GM12872 (cell line): ENCODE measurements around the gene RSRC2.

Experiments used
- TF ChIP-seq, protein P1 (sequence below): IDR thresholded peaks from 3 replicates; pipeline ENCODE4 v1.5.1; 2011; ENCODE audit warnings: low read depth, mild to moderate bottlenecking, low read length, moderate library complexity; ENCODE audit not compliant: insufficient read depth

The RSRC2 gene

GRCh38 chr12:122516544-122517361 lies 10.0 kb downstream of the RSRC2 start:
- TF ChIP-seq, protein P1, sequence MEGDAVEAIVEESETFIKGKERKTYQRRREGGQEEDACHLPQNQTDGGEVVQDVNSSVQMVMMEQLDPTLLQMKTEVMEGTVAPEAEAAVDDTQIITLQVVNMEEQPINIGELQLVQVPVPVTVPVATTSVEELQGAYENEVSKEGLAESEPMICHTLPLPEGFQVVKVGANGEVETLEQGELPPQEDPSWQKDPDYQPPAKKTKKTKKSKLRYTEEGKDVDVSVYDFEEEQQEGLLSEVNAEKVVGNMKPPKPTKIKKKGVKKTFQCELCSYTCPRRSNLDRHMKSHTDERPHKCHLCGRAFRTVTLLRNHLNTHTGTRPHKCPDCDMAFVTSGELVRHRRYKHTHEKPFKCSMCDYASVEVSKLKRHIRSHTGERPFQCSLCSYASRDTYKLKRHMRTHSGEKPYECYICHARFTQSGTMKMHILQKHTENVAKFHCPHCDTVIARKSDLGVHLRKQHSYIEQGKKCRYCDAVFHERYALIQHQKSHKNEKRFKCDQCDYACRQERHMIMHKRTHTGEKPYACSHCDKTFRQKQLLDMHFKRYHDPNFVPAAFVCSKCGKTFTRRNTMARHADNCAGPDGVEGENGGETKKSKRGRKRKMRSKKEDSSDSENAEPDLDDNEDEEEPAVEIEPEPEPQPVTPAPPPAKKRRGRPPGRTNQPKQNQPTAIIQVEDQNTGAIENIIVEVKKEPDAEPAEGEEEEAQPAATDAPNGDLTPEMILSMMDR = no peak

DNA sequence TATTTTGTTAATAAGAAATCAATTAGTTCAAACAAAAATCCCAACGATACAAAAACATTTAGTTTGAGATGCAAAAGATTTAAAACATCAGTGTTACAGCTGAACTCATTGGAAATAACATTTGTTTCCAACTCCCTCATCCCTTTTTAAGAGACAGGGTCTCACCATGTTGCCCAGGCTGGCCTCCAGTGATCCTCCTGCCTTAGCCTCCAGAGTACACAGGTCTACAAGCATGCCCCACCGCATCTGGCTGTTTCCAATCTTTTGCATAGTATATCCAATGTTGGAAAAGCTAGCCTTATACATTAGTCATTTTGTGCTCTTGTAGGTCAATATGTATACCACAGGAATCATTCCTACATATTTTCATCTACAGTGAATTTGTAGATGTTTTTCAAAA lies 11.5 kb downstream of the RSRC2 start:
- TF ChIP-seq, protein P1 = no peak

GRCh38 chr12:122513660-122514059 lies 13.1 kb downstream of the RSRC2 start:
- TF ChIP-seq, protein P1 = no peak

DNA sequence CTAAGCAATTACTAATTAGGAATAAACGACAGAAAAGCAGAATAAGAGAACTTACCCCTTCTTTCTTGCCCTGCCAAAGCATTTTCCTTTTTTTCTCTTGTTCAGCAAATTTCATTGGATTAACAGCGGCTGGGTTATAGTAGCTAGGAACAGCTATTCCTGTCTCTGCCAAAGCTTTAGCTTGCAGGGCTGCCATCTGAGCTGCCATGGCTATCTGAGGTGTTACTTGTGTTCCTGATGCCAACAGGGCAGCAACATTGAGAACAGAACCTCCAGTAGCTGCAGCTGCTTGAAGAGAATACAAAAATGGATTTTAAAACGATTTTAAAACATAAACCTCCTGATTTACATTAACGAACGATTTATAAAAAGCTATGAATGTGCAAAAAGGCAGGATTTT lies 18.6 kb downstream of the RSRC2 start:
- TF ChIP-seq, protein P1 = no peak

DNA sequence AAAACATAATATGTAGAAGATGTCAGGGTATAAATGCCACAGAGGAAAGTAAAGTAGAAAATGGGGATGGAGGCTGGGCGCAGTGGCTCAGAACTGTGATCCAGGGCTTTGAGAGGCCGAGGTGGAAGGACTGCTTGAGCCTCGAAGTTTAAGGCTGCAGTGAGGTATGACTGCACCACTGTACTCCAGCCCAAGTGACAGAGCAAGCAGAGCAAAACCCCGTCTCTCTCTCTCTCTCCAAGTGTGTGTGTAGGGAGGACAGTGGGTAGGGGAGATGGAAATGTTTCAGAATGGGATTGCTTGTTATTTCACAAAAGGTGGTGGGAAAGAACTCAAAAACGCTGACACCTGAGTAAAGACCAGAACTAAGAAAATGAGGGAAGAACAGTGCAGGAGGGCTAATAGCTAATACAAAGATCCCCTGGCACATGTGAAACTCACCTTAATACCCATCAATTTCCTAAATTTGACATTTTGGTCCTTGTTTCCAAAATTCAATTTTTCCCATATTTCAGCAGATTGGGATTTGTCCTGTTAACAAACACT lies 20.3 kb downstream of the RSRC2 start:
- TF ChIP-seq, protein P1 = no peak

- TF ChIP-seq, protein P1 = no peak
Observed at GRCh38 chr12:122505419-122506051, 21.2 kb downstream of the RSRC2 start.

DNA sequence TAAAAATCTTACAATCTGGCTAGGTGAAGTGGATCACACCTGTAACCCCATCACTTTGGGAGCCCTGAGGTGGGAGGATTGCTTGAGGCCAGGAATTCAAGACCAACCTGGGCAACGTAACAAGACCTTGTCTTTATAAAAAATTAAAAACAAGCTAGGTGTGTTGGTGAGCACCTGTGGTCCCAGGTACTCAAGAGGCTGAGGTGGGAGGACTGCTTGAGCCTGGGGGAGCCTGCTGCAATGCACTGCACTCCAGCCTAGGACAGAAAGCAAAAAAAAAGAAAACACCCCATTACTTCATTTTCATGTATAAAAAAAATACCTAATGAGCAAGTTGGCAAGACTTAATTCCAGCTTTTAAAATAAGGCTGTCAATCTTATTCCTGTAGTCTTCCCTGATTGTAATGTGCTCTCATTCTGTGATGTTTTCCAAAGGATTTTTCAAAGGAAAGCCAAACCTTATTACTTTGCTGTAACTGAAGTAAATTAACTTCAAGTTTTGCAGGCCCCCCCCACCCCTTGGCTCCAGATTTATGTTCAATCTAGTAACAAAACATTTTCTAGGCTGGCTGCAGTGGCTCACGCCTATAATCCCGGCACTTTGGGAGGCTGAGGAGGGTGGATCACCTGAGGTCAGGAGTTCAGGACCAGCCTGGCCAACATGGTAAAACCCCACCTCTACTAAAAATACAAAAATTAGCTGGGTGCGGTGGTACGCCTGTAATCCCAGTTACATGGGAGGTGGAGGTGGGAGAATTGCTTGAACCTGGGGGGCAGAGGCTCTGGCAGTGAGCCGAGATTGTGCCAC lies 22.7 kb downstream of the RSRC2 start:
- TF ChIP-seq, protein P1 = no peak
